HG03139 (cell line): Measurements from ENCODE around the gene KLRF1.

ENCODE experiments used
- ATAC-seq: cut with Tn5 transposase; IDR thresholded peaks from one replicate; pipeline ENCODE4 v1.9.1; 2021; ENCODE audit not compliant: unreplicated experiment

The KLRF1 gene

GRCh38 chr12:9827209-9827888 lies at the start of gene KLRF1:
TSS of gene KLRF1 (plus strand) at chr12:9827481. CDS start at chr12:9827545, 64 bp downstream.
- ATAC-seq: no peak

DNA sequence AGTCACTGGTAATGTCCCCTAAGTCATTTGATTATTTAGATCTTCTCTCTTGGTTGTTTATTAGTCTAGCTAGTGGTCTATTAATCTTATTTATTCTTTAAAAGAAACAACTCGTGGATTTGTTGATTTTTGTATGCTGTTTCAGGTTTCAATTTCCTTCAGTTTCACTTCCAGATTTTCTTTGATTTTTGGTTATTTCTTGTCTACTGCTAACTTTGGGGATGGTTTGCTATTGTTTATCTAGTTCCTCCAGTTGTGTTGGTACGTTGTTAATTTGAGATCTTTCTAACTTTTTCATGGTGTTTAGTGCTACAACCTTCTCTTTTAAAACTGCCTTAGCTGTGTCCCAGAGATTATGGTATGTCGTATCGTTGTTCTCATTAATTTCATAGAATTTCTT lies 48.1 kb upstream of the KLRF1 start:
- no peak for ATAC-seq

- no peak for ATAC-seq
Observed at GRCh38 chr12:9781360-9781759, 45.9 kb upstream of the KLRF1 start.

DNA sequence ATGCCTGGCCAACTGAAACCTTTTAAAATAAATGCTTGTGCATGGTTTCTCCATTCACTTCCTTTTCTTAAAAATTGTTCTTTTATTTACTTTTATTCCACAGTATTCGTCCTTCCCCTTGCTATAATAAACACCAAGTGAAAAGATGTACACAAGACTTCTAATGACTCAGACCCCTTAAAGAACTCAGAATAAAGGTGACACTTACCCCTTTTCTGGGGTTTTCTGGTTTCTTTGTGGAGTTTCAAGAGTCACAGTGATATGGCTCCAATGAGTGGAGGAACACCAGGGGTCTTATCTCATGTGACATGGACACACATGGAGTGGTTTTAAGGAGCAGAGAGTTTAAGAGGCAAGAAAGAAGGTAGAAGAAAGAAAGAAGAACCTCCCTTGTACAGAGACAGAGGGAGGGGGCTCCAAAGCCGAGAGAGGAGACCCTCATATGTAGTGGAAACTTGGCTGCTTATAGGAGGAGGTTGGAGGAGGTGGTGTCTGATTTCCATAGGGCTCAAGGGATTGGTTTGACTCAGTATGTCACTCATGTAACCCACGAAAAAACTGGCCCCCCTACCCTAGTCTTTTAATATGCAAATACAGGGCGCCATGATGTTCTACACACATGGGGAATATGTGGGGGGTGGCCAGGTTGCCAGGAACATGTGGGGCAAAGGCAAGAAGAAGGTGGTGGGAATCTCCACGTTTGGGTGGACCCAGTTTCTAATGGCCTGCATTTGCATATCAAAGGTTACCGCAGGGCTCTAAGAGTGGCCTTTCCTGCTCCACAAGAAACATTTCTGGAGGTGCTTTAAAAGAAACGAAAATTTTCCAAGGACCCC lies 44.5 kb upstream of the KLRF1 start:
- ATAC-seq: no peak

DNA sequence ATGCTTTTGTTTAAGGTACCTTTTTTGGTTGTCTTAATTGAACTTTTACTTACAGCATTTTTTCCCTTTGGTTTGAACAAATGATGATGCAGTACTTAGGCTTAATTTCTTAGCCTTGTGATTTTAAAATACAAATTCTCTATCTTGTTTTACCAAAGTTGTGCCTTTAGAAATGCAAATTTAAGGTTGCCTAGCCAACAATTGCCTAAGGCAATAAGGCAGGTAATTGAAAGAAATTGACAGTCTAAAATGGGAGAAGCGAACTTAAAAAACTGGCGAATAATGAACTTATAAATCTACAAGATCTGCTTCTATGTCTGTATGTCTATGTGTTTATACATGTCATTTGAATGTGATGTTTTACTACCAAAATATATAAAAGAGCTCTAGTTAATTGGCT lies 43.0 kb upstream of the KLRF1 start:
- ATAC-seq: no peak

- no peak for ATAC-seq
Observed at GRCh38 chr12:9784816-9785215, 42.5 kb upstream of the KLRF1 start.

DNA sequence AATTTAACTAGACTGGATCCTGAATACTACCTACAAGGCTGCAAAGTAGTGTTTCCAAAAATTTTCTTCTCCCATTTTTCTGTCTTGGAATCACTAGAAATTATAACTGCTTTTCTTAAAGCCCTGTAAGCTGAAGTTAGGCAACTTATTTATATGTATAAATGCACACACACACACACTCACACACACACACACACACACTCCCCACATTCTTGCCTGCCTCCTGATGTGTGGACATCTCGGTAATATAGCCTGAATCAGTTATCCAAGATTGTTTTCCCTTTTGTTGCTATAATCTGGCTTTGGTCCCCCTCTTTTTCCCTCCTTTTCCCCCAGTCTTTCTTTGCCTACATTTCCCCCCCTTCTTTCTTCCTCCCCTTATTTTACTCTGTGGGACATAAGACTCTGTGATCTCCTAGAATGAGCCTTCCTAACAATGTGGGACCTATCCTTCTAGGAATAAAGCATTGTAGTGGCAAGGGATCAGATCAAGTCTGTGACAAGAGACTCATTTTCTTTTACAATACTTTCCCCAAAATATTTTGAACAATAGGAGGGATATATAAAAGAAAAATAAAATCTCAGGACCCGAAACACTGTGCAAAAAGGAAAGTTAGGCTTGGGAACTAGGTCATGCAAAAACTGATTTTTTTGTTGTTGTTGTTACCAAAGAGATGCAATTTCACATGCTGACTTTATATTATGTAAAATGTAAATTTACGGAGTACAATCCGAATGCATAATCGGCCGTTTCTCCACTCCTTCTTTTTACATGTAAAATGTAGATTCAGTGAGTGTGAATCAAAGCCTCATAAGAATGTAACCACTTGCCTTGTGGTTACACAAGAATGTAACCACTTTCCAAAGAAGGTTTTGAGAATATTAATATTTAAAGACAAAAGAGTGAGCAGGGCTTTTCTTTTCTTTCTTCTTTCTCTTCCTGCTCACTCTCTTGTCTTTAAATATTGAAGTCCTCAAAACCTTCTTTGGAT lies 40.3 kb upstream of the KLRF1 start:
- no peak for ATAC-seq

DNA sequence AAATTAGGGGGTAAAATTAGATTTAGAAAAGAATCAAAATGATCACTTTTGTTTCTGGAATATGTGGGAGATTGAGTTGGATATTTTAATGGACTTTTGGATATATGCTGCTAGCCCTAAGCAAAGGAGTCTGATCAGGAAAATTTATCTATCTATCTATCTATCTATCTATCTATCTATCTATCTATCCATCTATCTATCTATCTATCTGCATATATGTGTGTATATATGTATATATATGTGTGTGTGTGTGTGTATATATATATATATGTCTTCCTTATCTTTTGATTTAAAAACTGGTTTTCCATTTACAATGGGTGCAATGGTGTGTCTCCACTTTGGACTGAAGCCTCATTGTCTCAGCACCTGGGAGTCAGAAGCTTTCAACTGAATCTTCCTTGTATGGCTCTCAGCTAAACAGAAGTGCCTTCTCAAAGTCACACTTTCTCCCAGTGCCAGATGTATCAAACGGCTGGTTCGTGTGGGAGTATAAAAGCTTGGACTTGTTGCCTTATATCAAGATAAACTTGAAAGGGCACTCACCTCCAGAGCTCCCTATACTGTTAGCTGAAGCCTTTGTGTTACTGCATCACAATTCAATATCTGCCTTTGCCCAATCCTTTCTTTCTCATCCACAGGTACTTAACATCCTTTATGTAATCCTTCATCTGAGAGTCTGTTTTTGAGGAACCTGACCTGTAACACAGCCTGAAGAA lies 34.9 kb upstream of the KLRF1 start:
- ATAC-seq: no peak

DNA sequence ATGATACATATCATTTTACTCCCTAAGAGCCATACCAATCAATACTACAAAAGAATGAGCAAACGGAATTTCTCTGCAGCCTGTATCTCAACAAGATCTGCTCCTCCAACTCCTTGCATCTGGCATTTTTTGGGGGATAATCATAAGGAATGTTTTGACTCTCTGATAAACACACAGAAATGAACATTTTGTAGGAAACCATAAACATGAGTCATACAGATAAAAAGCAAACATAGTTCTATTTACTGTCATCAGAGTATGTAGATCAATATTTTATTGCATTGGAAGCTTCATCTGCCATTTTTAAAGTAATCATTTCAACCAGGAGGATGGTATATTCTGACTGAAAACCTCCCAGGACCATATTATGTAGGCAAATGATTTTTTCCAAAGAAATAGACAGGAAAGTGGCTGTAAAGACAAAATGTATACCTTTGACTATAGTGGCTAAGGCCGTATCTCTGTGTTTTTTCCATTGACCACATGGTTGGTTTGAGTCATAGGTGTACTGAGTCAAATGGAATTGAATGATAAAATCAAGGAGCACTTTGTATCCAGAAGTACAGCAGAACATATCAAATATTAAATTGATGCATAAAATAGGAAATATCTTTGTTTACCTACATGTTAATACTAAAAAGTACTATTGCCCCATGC lies 34.2 kb upstream of the KLRF1 start:
- ATAC-seq: no peak

DNA sequence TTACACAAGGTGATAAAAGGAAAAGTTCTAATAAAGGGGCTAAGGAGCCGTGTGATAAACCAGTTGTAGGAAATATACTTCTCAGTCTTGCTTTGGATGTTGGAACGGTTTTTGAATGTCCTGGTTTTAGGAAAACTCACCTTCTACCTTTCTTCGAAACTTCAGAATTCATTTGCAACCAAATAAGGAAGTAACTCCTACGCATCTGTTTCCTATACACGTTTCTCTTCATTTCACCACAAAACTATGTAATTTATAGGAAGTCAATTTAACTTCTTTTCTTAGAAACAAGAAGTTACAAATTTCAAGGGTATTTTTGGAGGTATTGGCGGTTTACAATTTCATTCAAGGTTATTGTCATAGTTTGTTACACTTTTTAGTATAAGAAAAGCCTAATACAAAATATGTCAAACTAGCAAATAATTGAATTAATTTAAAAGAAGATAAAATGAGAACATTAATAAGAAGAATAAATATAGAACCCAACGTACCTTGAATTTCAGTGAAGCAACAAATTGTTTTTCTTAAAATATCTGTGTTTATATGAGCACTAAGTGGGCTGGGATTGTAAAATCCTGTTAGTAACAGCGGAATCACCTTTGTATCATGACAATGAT lies 33.4 kb upstream of the KLRF1 start:
- no peak for ATAC-seq

DNA sequence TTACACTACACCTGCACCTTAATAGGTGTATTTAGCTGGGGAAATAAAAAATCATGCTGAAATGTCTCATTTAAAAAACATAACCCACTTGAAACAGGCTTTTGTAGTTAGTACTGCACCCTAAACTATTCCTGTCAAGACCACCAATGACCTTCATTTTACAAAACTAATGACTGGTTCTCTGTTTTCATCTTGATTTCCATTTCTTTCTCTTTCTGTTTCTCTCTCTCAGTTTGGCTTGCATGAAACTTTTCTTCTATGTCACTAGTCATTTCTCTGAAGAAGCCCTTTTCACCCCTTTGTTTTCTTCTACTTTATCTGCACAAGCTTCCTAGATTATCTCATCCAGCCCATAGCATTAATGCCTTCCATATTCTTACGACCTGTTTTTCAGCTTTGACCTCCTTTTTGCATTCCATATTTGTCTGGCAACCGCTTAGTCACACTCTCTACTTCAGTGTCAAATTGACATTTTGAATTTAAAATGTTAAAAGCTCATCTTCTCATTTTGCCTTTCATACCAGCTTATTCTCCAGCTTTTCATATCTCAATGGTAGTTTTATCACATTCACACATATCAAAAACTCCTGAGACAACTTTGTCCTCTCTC lies 32.7 kb upstream of the KLRF1 start:
- no peak for ATAC-seq

- ATAC-seq: no peak
Observed at GRCh38 chr12:9795945-9796344, 31.3 kb upstream of the KLRF1 start.

- ATAC-seq: no peak
Observed at GRCh38 chr12:9796346-9796745, 30.9 kb upstream of the KLRF1 start.

DNA sequence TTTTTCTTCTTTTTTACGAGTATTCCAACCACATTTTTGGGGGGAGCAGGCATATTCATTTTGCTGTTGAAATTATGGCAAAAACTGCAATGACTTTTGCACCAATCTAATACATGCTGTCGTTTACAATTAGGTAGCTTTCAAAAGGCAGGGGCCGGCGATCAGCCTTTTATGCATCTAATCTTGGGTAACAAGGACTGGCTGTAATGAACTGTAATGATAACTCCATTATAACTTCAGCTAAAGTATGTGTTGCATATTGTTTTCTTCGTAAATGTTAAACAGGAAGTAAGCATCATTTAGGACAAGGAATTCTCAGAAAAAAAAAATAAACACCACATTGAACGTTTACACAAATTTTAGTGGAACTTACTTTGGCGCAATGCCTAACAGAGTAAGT lies 30.3 kb upstream of the KLRF1 start:
- no peak for ATAC-seq

DNA sequence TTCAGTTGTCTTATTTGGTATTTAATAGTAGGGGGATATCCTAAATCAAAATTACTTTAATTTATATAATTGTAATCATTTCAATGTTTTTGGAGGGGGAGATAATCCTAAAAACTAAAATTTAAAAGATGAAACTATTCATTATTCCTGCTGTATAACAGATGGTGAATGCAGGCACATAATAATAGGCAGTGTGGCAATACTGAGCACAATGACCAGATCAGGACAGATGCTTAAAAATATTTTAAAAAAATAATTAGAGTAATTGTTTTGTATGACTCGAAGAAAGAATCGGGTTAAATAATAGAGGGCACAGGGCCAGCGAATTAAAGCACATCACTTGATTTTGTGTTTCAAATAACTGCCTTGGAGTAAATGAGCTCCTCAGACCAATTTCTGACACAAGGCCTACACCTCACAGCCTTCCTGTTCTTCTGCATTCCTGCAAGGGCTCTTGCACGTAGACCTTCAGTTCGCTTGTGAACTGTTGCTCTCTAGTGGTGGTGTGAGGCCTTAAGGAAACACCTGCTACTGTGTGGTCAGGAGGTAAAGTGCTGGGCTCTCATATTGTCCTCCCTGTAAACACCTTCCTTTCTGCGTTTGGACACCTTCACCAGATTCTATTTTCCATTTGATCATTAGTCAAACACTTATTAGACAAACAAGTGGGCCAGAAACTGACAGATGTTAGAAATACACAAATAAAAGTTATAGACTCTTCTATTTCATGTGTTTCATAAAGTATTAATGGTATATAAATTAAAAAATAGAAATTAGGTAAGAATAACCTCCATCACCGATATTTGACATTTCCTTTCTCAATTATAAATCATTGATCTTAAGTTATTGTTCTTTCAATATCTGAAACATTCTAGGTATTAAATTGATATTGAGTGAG lies 29.3 kb upstream of the KLRF1 start:
- ATAC-seq: peak; percentile 91

GRCh38 chr12:9799961-9800360 lies 27.3 kb upstream of the KLRF1 start:
- ATAC-seq: no peak

DNA sequence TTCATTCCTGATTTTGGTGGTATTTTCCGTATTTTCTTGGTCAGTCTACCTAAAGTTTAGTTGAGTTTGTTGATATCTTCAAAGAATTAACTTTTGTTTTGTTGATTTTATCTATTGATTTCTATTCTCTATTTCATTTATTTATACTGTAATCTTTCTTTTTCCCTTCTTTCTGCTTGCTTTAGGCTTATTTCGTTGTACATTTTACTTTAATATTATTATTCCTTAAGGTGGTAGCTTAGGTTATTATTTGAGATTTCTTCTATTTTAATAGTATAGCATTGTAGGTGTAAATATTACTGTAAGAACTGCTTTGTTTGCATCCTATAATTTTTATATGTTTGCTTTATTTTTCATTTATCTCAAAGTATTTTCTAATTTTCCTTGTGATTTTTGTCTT lies 21.4 kb upstream of the KLRF1 start:
- no peak for ATAC-seq

DNA sequence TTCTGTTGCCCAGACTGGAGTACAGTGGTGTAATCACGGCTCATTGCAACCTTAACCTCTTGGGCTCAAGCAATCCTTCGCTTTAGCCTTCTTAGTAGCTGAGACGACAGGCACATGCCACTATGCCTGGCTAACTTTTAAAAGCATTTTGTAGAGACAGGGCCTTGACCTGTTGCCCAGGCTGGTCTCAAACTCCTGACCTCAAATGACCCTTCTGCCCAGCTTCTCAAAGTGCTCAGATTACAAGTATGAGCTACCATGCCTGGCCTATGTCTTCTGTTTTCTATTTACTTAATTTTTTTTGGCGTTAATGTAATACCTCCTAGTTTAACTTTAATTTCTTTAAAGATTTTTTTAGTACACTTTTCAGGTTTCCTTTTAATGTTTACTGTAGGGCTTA lies 20.6 kb upstream of the KLRF1 start:
- ATAC-seq: no peak
